PC-3 (cell line): ENCODE measurements around the gene ACVR1B. TPM values are rescaled to one million over a fixed set of nuclear protein-coding genes. Genes with fewer than 3 reads are reported as not detected.

Source experiments
- ATAC-seq: fragments of 200-7000 bp; cut with Tn5 transposase; 2 replicates; pipeline ENCODE4 v1.9.1; 2020; ENCODE audit warnings: mild to moderate bottlenecking, moderate library complexity
- BruUV-seq: library from RNA; stranded (reverse); fragments of 400-500 nt; replicated peaks from 2 replicates; lab custom pipeline; 2021; lab: Mats Ljungman, UMichigan
- CTCF ChIA-PET: fragments of 300-600 bp; sonication (Branson Sonifier 250); formaldehyde crosslinking; loops from one replicate; lab custom pipeline; 2022; ENCODE audit warnings: antibody characterized with exemption; lab: Charles Lee
- POLR2A ChIA-PET: fragments of 300-600 bp; sonication (Branson Sonifier 250); formaldehyde crosslinking; loops from one replicate; lab custom pipeline; 2022; ENCODE audit warnings: antibody characterized with exemption; ENCODE audit not compliant: unreplicated experiment; lab: Charles Lee
- DNase-seq: peaks from one replicate; pipeline ENCODE4 v3.0.0-alpha.2; 2015
- H2AFZ ChIP-seq: fragments of 300-600 bp; sonication (generic); 2 replicates; pipeline ENCODE4 v1.6.0; 2016; ENCODE audit warnings: antibody characterized with exemption, low read length
- H3F3A ChIP-seq: fragments of 300-600 bp; sonication (generic); one replicate; pipeline ENCODE4 v1.6.0; 2017; ENCODE audit warnings: antibody characterized with exemption, low read length, control low read depth, mild to moderate bottlenecking; ENCODE audit not compliant: unreplicated experiment
- H3K27ac ChIP-seq: fragments of 300-600 bp; sonication (generic); 2 replicates; pipeline ENCODE4 v1.5.1; 2016; ENCODE audit warnings: mild to moderate bottlenecking, low read length
- H3K27me3 ChIP-seq: fragments of 300-600 bp; sonication (generic); 2 replicates; pipeline ENCODE4 v1.6.1; 2016; ENCODE audit warnings: low read length, mixed read lengths
- H3K36me3 ChIP-seq: fragments of 300-600 bp; sonication (generic); 2 replicates; pipeline ENCODE4 v1.6.1; 2016; ENCODE audit warnings: low read depth, mixed run types, low read length, mixed read lengths
- H3K4me1 ChIP-seq: fragments of 300-600 bp; sonication (generic); 2 replicates; pipeline ENCODE4 v1.5.1; 2016; ENCODE audit warnings: low read length; ENCODE audit not compliant: insufficient read depth
- H3K4me2 ChIP-seq: fragments of 300-600 bp; sonication (generic); 2 replicates; pipeline ENCODE4 v1.6.0; 2016; ENCODE audit warnings: low read length
- H3K4me3 ChIP-seq: fragments of 300-600 bp; sonication (generic); 2 replicates; pipeline ENCODE4 v1.5.1; 2016; ENCODE audit warnings: mild to moderate bottlenecking, low read length, mixed read lengths
- H3K79me2 ChIP-seq: fragments of 300-600 bp; sonication (generic); 2 replicates; pipeline ENCODE4 v1.6.1; 2017; ENCODE audit warnings: low read length, mixed read lengths
- H3K9ac ChIP-seq: fragments of 300-600 bp; sonication (generic); 2 replicates; pipeline ENCODE4 v1.6.0; 2016; ENCODE audit warnings: mild to moderate bottlenecking, low read length
- H3K9me2 ChIP-seq: fragments of 300-600 bp; sonication (generic); replicated peaks from 2 replicates; pipeline ENCODE4 v1.6.1; 2016; ENCODE audit warnings: mixed run types, low read length, mixed read lengths
- H3K9me3 ChIP-seq: fragments of 300-600 bp; sonication (generic); 2 replicates; pipeline ENCODE4 v1.6.1; 2016; ENCODE audit warnings: low read length, mixed read lengths
- H4K20me1 ChIP-seq: fragments of 300-600 bp; sonication (generic); 2 replicates; pipeline ENCODE4 v1.6.1; 2016; ENCODE audit warnings: low read length, mixed read lengths
- EZH2 ChIP-seq: fragments of 300-600 bp; sonication (generic); IDR thresholded peaks from one replicate; pipeline ENCODE4 v1.6.1; 2017; ENCODE audit warnings: antibody characterized with exemption, mild to moderate bottlenecking, low read length; ENCODE audit not compliant: unreplicated experiment
- EZH2phosphoT487 ChIP-seq: fragments of 300-600 bp; sonication (generic); IDR thresholded peaks from 2 replicates; pipeline ENCODE4 v1.6.1; 2018; ENCODE audit warnings: mild to moderate bottlenecking, antibody characterized with exemption, low read length, borderline replicate concordance
- intact Hi-C: fragments of 100-400 bp; cut with micrococcal nuclease; formaldehyde crosslinking; loops from 2 replicates; pipeline ENCODE4 v1.9.0; 2023
- total RNA-seq: library from RNA; depleted of rRNA; stranded (reverse); fragments of >200 nt; gene quantifications from 2 replicates; pipeline ENCODE4 v1.2.3, GENCODE V29; 2014
- TF ChIP-seq, protein P1 (sequence below): fragments of 300-600 bp; sonication (generic); conservative IDR thresholded peaks from 2 replicates; pipeline ENCODE4 v1.5.1; 2017; ENCODE audit warnings: antibody characterized with exemption, low read depth, mild to moderate bottlenecking, low read length

ACVR1B gene
- total RNA-seq, 1 experiment from 2014 or later, result 9.8 TPM

GRCh38 chr12:51953864-51954263 is 2.4 kb downstream of the ACVR1B start:
- ChIA-PET POLR2A (interaction anchor here (0.7 kb wide), 1 partner anchor 18 kb away, joined by 3 read pairs; no protein-coding TSS in a partner anchor), CTCF (no interaction called here)
- H3K9ac ChIP-seq, result no peak overlapping the region
- TF ChIP-seq EZH2, result no peak
- TF ChIP-seq, protein P1, sequence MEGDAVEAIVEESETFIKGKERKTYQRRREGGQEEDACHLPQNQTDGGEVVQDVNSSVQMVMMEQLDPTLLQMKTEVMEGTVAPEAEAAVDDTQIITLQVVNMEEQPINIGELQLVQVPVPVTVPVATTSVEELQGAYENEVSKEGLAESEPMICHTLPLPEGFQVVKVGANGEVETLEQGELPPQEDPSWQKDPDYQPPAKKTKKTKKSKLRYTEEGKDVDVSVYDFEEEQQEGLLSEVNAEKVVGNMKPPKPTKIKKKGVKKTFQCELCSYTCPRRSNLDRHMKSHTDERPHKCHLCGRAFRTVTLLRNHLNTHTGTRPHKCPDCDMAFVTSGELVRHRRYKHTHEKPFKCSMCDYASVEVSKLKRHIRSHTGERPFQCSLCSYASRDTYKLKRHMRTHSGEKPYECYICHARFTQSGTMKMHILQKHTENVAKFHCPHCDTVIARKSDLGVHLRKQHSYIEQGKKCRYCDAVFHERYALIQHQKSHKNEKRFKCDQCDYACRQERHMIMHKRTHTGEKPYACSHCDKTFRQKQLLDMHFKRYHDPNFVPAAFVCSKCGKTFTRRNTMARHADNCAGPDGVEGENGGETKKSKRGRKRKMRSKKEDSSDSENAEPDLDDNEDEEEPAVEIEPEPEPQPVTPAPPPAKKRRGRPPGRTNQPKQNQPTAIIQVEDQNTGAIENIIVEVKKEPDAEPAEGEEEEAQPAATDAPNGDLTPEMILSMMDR, result no peak
- TF ChIP-seq EZH2phosphoT487, result no peak
- no peak overlapping the region for H2AFZ ChIP-seq
- BruUV-seq, result no TSS peak
- H3K4me2 ChIP-seq, result peak overlapping the region; percentile 98
- no peaks in the 10 kb centered on the region for H3K27me3 ChIP-seq
- no peak for ATAC-seq
- no peak overlapping the region for H3K27ac ChIP-seq
- no peaks in the 10 kb centered on the region for H4K20me1 ChIP-seq
- H3K4me3 ChIP-seq, result peak overlapping the region; percentile 98; the same call in 1 of the 2 replicates
- H3K9me3 ChIP-seq, result no peaks in the 10 kb centered on the region
- H3K4me1 ChIP-seq, result peaks cover 35% of the 10 kb centered on the region
- no peaks in the 10 kb centered on the region for H3K36me3 ChIP-seq
- intact Hi-C loops, result no loop called here
- no peaks in the 10 kb centered on the region for H3K9me2 ChIP-seq
- peaks cover 63% of the 10 kb centered on the region for H3K79me2 ChIP-seq
- H3F3A ChIP-seq, result no peaks in the 10 kb centered on the region
- no peak for DNase-seq

DNA sequence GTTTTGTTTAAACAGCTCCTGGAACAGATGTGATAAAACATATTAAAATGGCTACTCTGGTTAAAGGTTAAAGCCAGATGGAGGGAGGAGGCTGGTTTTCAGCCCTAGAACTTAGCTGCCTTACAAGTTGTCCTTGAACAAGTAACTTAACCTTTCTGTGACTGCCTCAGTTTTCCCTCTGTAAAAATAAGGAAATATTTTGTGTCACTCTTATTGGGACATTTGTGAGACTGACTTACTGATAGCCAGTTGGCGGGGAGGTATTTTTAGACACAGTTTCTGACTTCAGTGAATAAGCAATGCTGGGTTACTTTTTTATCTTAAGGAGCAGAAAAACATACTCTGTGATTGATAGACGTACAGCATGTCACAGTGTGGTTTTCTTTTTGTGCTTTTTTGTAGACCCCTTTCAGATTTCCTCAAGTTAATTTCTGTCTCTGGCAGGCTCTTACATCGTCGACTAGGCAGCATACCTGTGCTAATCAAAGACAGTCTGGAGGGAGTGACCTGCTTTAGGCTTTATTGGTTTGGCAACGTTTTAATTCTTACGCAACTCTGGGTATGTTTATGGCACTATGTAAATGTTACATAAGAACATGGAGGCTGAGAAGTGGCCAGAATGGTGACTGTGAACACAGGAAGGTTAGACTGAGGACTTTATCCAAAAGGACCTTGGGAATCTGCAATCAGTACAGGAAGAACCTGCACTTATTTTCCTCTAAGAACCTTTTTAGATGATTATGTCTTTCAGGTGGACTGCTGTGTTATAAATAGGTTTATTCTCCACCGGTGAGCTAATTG is 3.3 kb downstream of the ACVR1B start:
- ChIA-PET POLR2A (interaction anchor here (0.7 kb wide), 1 partner anchor 18 kb away, joined by 3 read pairs; no protein-coding TSS in a partner anchor), CTCF (no interaction called here)
- ATAC-seq, result no peak
- peaks cover 71% of the 10 kb centered on the region for H3K79me2 ChIP-seq
- no peaks in the 10 kb centered on the region for H3K9me3 ChIP-seq
- no peaks in the 10 kb centered on the region for H3F3A ChIP-seq
- no peaks in the 10 kb centered on the region for H3K9me2 ChIP-seq
- peak overlapping the region; percentile 26 for H3K4me3 ChIP-seq
- DNase-seq, result peak; percentile 82
- no peaks in the 10 kb centered on the region for H3K36me3 ChIP-seq
- H3K9ac ChIP-seq, result no peak overlapping the region
- H3K4me1 ChIP-seq, result peaks cover 35% of the 10 kb centered on the region
- no peak overlapping the region for H2AFZ ChIP-seq
- no peak for TF ChIP-seq EZH2phosphoT487
- no peak for TF ChIP-seq EZH2
- TF ChIP-seq, protein P1, result no peak
- H4K20me1 ChIP-seq, result no peaks in the 10 kb centered on the region
- H3K27me3 ChIP-seq, result no peaks in the 10 kb centered on the region
- H3K27ac ChIP-seq, result no peak overlapping the region
- peak overlapping the region; percentile 98 for H3K4me2 ChIP-seq
- no TSS peak for BruUV-seq
- intact Hi-C loops, result no loop called here

DNA sequence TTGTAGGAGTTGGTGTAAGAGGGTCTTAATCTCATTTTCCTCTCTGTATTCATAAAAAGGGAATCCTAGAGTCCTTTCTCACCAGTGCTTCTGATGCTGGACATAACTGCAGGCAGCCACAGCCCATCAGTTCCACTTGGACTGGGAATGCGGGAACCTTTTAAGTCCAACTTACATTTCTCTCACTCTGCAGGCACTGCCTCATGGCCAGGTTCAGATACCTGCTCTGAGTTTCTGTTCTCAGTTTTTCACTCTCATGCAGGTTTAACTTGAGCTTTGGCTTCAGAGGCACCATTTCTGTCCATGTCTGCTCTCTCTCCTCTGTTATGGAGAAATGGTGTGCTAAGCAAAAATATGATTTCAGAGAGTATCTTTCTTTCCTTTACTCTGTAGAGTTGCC is 4.2 kb downstream of the ACVR1B start:
- Histone ChIP-seq H4K20me1 (no peaks in the 10 kb centered on the region), H2AFZ (no peak overlapping the region), H3K9me2 (no peaks in the 10 kb centered on the region), H3K36me3 (0 out of 2 replicates have a peak, but pooled peaks cover 5% of the 10 kb centered on the region), H3K4me3 (no peak overlapping the region), H3K4me1 (peaks cover 33% of the 10 kb centered on the region), H3K9me3 (no peaks in the 10 kb centered on the region), H3K79me2 (peaks cover 71% of the 10 kb centered on the region), H3K27me3 (no peaks in the 10 kb centered on the region), H3K9ac (no peak overlapping the region), H3F3A (no peaks in the 10 kb centered on the region), H3K4me2 (no peak overlapping the region), H3K27ac (no peak overlapping the region)
- ChIA-PET CTCF (no interaction called here), POLR2A (no interaction called here)
- intact Hi-C loops, result no loop called here
- TF ChIP-seq, protein P1, result no peak
- TF ChIP-seq EZH2phosphoT487, result no peak
- no peak for TF ChIP-seq EZH2
- ATAC-seq (no peak), DNase-seq (no peak)
- BruUV-seq, result no TSS peak
